Nucleus accumbens (tissue), 56 donors: ENCODE data around the gene ACTR3.
A peak's percentile ranks its signal among the peaks of the same experiment; 100 is the strongest.

ENCODE experiments used
- DNase-seq, 56 donors: peaks; one replicate each; lab custom pipeline; 2025; lab: John Stamatoyannopoulos, UW

ACTR3 gene

DNA sequence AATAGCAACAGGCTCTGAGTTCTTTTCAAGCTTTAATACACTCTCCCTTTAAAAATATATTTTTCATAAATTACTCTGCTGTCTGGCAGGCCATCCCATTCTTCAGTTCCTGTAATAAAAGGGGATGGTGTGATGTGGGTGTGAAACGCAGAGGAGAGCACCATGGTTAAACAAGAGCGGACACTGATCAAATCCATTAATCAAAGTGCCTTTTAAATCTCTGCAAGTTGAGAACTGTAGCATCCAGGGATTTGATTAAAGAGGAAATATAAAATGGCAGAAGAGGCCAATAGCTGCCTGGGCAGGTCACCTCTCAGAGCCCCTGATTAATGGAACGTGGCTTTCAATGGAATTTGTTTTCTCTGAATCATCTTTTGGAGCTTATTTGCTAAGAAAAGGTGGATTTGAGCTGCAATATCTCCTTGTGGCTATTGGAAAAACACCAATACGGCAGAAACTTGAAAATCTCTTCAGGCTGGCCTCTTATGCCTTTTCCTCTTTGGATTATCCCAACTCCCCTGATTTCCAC, 96.9 kb downstream of the ACTR3 start:
- DNase-seq = no peak

DNA sequence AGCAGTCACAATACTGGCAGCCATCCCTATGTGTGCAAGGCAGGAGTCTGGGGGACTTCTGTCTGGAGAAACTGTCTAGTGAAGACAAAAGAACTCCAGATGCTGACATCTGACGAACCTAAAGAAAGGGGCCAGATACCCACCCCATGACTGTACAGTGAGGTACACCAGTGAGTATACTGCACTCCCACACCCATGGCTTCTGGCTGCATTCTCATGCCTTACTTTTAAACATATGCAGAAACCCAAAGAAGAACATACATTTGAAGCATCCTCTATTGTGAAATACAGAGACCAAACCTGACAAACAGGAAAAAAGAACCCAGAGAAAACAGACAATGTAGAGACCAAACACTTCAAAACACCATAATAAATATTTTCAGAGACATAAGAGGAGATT, 102.2 kb downstream of the ACTR3 start:
- no peak for DNase-seq

DNA sequence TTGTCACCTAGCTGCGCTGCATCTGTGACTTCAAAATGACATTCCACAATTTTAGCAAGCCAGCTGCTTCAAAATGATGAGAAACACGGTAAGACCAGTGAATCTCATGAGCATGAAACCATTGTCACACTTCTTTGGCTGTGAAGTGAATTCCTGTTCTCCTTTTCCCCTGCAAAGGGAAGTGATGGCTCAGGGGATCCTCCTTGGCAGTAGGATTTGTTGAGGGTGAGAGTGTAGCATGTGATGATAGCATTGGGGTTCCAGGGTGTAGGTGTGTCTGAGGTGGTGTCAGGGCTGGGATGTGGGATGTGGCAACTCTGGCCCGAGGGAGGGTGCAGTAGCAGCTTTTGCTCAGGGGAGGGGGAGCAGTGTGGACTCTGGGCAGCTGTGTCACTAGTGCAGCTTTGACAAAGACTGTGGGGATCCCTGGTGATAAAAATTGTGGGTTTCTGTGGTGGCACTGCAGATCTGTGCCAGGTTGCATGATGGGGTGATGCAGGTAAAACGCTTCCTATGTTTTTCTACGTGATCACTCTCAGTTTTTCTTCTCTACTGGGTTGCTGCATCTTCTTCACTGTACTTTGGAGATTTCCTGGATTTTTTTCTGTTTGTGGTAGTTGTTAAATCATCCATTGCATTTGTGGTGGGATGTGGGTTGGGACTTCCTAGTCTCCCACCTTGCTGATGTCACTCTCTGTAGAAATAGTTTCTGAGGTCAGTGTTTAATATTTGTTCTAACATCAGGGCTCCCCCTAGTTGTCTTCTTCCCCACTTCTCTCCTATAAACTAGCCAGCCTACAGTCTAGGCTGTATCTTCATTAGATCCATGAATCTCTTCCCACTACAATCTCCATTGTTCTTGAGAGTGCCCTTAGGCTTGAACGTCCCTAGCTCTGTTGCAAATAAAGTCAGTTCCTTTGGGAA, 107.0 kb downstream of the ACTR3 start:
- no peak for DNase-seq

DNA sequence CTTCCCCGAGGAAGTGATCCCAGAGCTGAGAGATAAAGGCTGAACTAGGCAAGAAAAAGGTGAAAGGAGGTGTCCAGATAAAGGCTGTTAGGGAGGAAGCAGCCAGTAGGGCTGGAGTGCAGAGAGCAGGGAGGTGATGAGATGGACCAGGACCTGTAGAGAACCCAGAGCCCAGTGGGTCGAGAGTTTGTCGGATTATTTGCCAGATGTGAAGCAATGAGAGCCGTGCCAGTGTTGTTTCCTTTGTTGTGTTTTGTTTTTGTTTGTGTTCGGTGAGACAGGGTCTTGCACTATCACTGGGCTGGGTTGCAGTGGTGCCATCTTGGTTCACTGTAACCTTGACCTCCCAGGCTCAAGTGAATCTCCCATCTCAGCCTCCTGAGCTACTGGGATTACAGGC, 111.3 kb downstream of the ACTR3 start:
- DNase-seq = no peak

DNA sequence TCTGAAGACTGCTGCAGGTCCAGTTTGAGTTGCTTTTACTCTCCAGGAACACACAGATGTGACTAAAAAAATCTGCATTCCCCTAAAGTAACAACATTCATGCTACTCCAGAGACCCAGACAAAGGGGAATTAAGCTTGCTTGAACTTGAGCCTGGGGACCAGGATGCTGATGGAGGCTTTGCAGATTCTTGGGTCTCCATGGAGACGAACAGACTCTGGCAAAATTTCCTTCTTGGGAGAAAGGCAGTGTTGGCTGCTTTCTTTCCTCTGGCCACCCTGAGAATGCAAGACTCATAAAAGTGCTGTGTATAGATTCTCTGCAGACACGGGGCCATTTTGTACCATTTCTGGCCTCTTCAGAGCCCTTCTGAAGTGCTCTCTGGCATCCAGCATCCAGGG, 112.0 kb downstream of the ACTR3 start:
- peak in 17 of 56 donors; percentile 2 to 49 (median 14) for DNase-seq

DNA sequence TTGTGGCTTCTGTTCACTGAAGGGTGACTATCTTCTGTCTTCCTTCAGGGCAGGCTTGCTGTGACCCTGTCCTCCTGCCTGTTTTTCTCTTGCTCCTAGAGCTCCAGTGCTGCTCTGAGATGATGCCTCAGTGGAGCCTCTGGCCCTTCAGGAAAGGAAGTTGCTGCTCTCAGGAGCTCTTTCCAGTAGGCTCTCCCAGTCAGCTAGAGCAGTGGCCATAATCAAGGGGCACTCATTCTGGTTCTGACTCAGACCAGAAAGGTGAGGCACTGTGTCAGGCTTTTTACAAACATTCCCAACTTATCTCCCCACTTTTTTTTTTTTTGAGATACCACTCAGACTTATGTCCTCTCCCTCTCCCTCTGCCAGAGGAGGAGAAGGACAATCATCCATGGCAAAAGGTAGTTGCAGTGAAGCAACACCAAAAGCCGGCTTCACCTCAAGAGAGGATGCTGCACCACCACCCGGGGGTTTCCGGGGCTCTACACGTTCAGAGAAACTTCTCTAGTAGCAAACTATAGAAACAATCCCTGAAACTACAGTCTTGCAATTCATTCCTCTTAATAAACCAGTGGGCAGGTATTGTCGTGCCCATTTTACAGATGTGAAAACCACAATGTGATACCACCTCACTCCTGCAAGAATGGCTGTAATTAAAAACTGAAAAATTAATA, 115.4 kb downstream of the ACTR3 start:
- no peak for DNase-seq

DNA sequence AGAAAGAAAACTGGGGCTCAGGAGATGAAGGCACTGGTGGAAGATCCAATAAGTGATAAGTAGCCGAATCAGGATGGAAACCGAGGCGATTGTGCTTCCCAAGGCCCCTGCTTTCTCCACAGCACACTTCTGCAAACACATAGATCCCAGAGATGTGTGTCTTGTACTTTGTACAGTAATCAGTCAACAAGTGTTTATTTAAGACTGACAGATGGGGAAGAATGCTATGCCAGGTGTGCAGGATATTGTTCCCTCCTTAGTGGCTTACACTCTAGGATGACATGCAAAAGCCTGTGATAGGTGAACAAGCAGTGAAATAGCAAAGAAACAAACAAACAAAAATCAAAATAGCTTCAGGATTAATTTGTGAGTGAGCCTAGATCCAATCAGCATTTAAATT, 116.6 kb downstream of the ACTR3 start:
- DNase-seq = no peak

DNA sequence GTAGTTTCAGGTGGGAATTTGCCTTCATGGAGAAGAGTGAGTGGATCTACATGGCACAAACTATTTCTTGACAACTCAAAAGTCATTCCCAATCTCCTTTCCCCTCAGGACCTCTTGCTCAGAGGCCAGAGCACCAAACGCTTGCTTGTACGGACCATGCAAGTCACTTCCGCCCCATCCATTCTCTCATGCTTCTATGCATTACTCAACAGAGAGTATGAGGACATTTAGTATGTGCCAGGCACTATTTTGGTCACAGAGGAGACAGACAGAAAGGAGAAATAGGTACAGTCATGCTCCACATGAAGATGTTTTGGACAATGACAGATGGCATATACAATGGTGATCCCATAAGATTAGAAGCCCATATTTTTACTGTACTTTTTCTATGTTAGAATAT, 117.5 kb downstream of the ACTR3 start:
- no peak for DNase-seq

DNA sequence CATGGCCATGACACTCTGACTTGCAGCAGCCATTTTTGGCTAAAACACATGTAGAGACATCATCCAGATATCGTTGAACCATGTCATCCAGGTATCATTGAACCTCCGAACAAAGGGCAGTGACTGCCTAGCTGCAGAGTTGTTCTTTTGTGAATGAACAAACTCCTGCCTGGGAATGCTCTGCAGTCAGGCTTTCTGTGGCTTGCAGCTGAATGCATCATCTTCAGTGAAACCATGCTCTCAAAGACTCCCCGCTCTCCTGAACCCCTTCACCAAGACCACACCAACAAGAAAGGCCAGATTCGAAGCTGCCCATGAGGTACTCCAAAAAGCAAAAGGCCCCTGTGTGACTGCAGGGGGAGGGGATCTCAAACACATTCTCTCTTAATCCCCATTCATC, 118.8 kb downstream of the ACTR3 start:
- DNase-seq = no peak

DNA sequence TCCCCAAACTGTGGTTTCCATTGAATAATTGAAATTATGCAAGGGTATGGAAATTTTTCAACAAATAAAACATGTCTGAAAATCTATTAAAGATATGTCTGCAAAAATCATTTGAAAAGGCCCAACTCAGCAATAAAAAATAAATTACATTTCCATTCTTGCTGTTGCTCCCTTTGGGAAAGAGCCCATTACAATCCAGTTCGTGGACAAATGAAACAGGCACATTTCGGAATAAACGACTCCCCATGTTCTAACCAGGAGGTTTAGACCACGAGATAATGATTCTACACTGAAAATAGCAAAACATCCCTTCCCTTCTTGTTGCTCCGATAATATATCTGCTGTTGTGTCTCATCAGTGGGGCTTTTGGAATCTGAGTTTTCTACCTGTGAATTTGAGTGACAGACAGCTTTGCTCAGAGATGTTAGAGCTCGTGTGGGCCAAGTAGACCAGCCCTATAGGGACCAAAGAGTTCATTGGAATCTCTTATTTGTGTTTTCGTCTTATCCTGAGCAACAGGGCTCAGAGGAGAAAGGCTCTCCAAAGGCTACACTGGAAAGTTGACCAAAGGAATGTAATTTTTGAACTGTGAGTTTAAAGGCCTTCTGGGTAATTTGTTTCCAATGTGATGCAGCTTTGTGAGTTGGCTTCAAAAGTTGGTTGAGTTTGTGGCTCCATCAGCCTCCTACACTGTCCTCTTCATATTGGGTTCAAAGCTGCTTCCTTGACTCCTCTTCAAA, 119.5 kb downstream of the ACTR3 start:
- DNase-seq = no peak

DNA sequence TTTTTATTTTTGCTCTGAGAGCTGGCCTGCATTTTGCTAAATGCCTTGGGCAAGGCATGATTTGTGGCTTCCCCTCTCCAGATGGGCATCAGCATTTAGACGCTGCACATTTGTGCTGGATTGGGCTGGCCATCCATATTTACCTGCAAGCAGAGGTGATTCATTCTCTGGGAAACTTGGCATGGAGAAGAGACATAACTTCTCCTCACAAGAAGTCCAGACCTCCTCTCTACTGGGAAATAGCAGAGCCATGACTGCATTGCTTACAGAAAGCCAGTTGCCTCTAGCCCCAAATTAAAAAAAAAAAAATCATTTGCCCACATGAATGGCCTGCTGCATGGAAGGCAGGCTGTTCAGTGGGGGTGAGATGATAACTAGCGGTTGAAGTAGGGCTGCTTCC, 120.1 kb downstream of the ACTR3 start:
- DNase-seq = no peak

DNA sequence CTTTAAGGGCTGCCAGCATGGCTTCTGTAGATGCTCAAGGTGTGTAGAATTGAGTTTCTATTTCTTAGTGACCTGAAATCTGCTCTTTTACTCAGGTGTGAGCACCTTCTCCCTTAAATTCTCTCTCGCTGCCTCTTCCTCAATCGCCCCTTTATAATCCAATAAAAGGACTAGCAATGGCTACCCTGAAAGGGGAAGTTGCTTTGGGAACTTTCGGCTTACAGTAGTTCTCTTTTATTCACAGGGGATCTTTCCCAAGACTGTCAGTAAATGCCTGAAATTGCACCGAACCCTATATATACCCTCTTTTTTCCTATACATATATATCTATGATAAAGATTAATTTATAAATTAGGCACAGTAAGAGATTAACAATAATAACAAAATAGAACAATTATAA, 121.8 kb downstream of the ACTR3 start:
- DNase-seq = no peak
